ENCODE data around the gene SCFD2. TPM values are rescaled to one million over a fixed set of nuclear protein-coding genes. Genes with fewer than 3 reads are reported as not detected.
"Not testable (repeated sequence)": the region's sequence is repeated elsewhere in the genome, so short reads cannot be mapped to it uniquely, and the experiment has no call there.

Gene SCFD2
- 10 to 100 TPM; 19.3 to 26.7 TPM for total RNA-seq
- total RNA-seq: 19.8 to 25.0 reads per million in 2 donors

- peak; percentile 85 to 93 (median 92) for DNase-seq
Observed at GRCh38 chr4:53365486-53366300, at the start of gene SCFD2. TSS of gene SCFD2 (minus strand) at chr4:53366061.

GRCh38 chr4:53409479-53409878, 43.6 kb upstream of the SCFD2 start:
- H3K9me3 ChIP-seq (ENCODE audit: control insufficient read depth, low read length, poor library complexity, severe bottlenecking); H3K27me3 Mint-ChIP-seq; ATAC-seq; DNase-seq; H3K36me3 Mint-ChIP-seq (ENCODE audit: low read depth); H3K4me3 Mint-ChIP-seq: not testable (repeated sequence)
- peak overlapping the region; percentile 59 for H3K27ac Mint-ChIP-seq
- H3K4me1 Mint-ChIP-seq: peaks cover 35% of the 10 kb centered on the region

More at GRCh38 chr4:53365486-53366300, at the start of gene SCFD2:
- H3K9me3 ChIP-seq (ENCODE audit: control insufficient read depth, low read length, poor library complexity, severe bottlenecking): no peaks in the 10 kb centered on the region
- Mint-ChIP-seq H3K27me3 (peaks cover 11% of the 10 kb centered on the region), H3K4me3 (peak within 1 kb of the TSS; percentile 98), H3K4me1 (peaks cover 35% of the 10 kb centered on the region), H3K36me3 (ENCODE audit: low read depth) (peaks cover 12% of the 10 kb centered on the region), H3K27ac (peak within 1 kb of the TSS; percentile 98)
- ATAC-seq: peak; percentile 98

- Mint-ChIP-seq H3K36me3 (ENCODE audit: low read depth) (peaks cover 3% of the 10 kb centered on the region), H3K27me3 (peaks cover 4% of the 10 kb centered on the region), H3K4me3 (peak overlapping the region; percentile 33), H3K4me1 (peaks cover 28% of the 10 kb centered on the region), H3K27ac (no peak overlapping the region)
- no peak for ATAC-seq
- DNase-seq: no peak
- H3K9me3 ChIP-seq (ENCODE audit: control insufficient read depth, low read length, poor library complexity, severe bottlenecking): no peaks in the 10 kb centered on the region
Observed at GRCh38 chr4:53380221-53380620, 14.4 kb upstream of the SCFD2 start.

- ATAC-seq: no peak
- no peak for DNase-seq
- peaks cover 28% of the 10 kb centered on the region for H3K4me1 Mint-ChIP-seq
- H3K27me3 Mint-ChIP-seq: peaks cover 8% of the 10 kb centered on the region
- H3K36me3 Mint-ChIP-seq (ENCODE audit: low read depth): peaks cover 6% of the 10 kb centered on the region
- no peaks in the 10 kb centered on the region for H3K9me3 ChIP-seq (ENCODE audit: control insufficient read depth, low read length, poor library complexity, severe bottlenecking)
- peak overlapping the region; percentile 98 for H3K4me3 Mint-ChIP-seq
- peak overlapping the region; percentile 99 for H3K27ac Mint-ChIP-seq
Observed at GRCh38 chr4:53378171-53378482, 12.3 kb upstream of the SCFD2 start.

GRCh38 chr4:53377319-53378170, 11.7 kb upstream of the SCFD2 start, which contains the start of gene FIP1L1:
TSS of gene FIP1L1 (plus strand) at chr4:53377641. CDS start at chr4:53377839, 198 bp downstream.
- no peaks in the 10 kb centered on the region for H3K9me3 ChIP-seq (ENCODE audit: control insufficient read depth, low read length, poor library complexity, severe bottlenecking)
- peaks cover 28% of the 10 kb centered on the region for H3K4me1 Mint-ChIP-seq
- ATAC-seq (peak; percentile 95), DNase-seq (peak; percentile 95 to 97 (median 97))
- H3K4me3 Mint-ChIP-seq: peak within 1 kb of the TSS; percentile 98
- peak within 1 kb of the TSS; percentile 99 for H3K27ac Mint-ChIP-seq
- peaks cover 11% of the 10 kb centered on the region for H3K27me3 Mint-ChIP-seq
- peaks cover 6% of the 10 kb centered on the region for H3K36me3 Mint-ChIP-seq (ENCODE audit: low read depth)

GRCh38 chr4:53376900-53377299, 11.0 kb upstream of the SCFD2 start:
- DNase-seq (no peak), ATAC-seq (no peak)
- H3K4me1 Mint-ChIP-seq: peaks cover 28% of the 10 kb centered on the region
- H3K27me3 Mint-ChIP-seq: peaks cover 17% of the 10 kb centered on the region
- peaks cover 8% of the 10 kb centered on the region for H3K36me3 Mint-ChIP-seq (ENCODE audit: low read depth)
- H3K4me3 Mint-ChIP-seq: peak overlapping the region; percentile 98
- H3K9me3 ChIP-seq (ENCODE audit: control insufficient read depth, low read length, poor library complexity, severe bottlenecking): peaks cover 2% of the 10 kb centered on the region
- peak overlapping the region; percentile 99 for H3K27ac Mint-ChIP-seq

GRCh38 chr4:53374777-53375258, 9.0 kb upstream of the SCFD2 start:
- Mint-ChIP-seq H3K36me3 (ENCODE audit: low read depth) (peaks cover 11% of the 10 kb centered on the region), H3K27ac (no peak overlapping the region), H3K4me1 (peaks cover 26% of the 10 kb centered on the region), H3K27me3 (peaks cover 24% of the 10 kb centered on the region), H3K4me3 (no peak overlapping the region)
- DNase-seq: no peak
- peaks cover 2% of the 10 kb centered on the region for H3K9me3 ChIP-seq (ENCODE audit: control insufficient read depth, low read length, poor library complexity, severe bottlenecking)
- no peak for ATAC-seq

- Mint-ChIP-seq H3K4me1 (peaks cover 9% of the 10 kb centered on the region), H3K27me3 (peaks cover 27% of the 10 kb centered on the region), H3K4me3 (no peak overlapping the region), H3K27ac (no peak overlapping the region), H3K36me3 (ENCODE audit: low read depth) (peaks cover 10% of the 10 kb centered on the region)
- peaks cover 2% of the 10 kb centered on the region for H3K9me3 ChIP-seq (ENCODE audit: control insufficient read depth, low read length, poor library complexity, severe bottlenecking)
- ATAC-seq (no peak), DNase-seq (no peak)
Observed at GRCh38 chr4:53371843-53372521, 6.1 kb upstream of the SCFD2 start.

GRCh38 chr4:53371049-53371448, 5.2 kb upstream of the SCFD2 start:
- Mint-ChIP-seq H3K36me3 (ENCODE audit: low read depth) (peaks cover 16% of the 10 kb centered on the region), H3K4me3 (no peak overlapping the region), H3K27me3 (peaks cover 27% of the 10 kb centered on the region), H3K27ac (no peak overlapping the region), H3K4me1 (peaks cover 12% of the 10 kb centered on the region)
- DNase-seq (no peak), ATAC-seq (no peak)
- H3K9me3 ChIP-seq (ENCODE audit: control insufficient read depth, low read length, poor library complexity, severe bottlenecking): peaks cover 2% of the 10 kb centered on the region

GRCh38 chr4:53367721-53368120, 1.9 kb upstream of the SCFD2 start:
- no peak overlapping the region for H3K27ac Mint-ChIP-seq
- no peak overlapping the region for H3K4me3 Mint-ChIP-seq
- no peak for DNase-seq
- peaks cover 21% of the 10 kb centered on the region for H3K4me1 Mint-ChIP-seq
- peaks cover 13% of the 10 kb centered on the region for H3K36me3 Mint-ChIP-seq (ENCODE audit: low read depth)
- H3K9me3 ChIP-seq (ENCODE audit: control insufficient read depth, low read length, poor library complexity, severe bottlenecking): peaks cover 2% of the 10 kb centered on the region
- peaks cover 21% of the 10 kb centered on the region for H3K27me3 Mint-ChIP-seq
- no peak for ATAC-seq

GRCh38 chr4:53366301-53366716, 448 bp upstream of the SCFD2 start:
- H3K4me3 Mint-ChIP-seq: peak overlapping the region; percentile 98
- H3K27ac Mint-ChIP-seq: peak overlapping the region; percentile 98
- DNase-seq (no peak), ATAC-seq (peak; percentile 20)
- H3K27me3 Mint-ChIP-seq: peaks cover 11% of the 10 kb centered on the region
- H3K4me1 Mint-ChIP-seq: peaks cover 31% of the 10 kb centered on the region
- peaks cover 12% of the 10 kb centered on the region for H3K36me3 Mint-ChIP-seq (ENCODE audit: low read depth)
- no peaks in the 10 kb centered on the region for H3K9me3 ChIP-seq (ENCODE audit: control insufficient read depth, low read length, poor library complexity, severe bottlenecking)

GRCh38 chr4:53365121-53365485, 758 bp downstream of the SCFD2 start:
- H3K36me3 Mint-ChIP-seq (ENCODE audit: low read depth): peaks cover 12% of the 10 kb centered on the region
- peaks cover 11% of the 10 kb centered on the region for H3K27me3 Mint-ChIP-seq
- peak overlapping the region; percentile 98 for H3K27ac Mint-ChIP-seq
- peaks cover 38% of the 10 kb centered on the region for H3K4me1 Mint-ChIP-seq
- DNase-seq: no peak
- H3K9me3 ChIP-seq (ENCODE audit: control insufficient read depth, low read length, poor library complexity, severe bottlenecking): no peaks in the 10 kb centered on the region
- peak overlapping the region; percentile 98 for H3K4me3 Mint-ChIP-seq
- no peak for ATAC-seq

GRCh38 chr4:53364624-53365023, 1.2 kb downstream of the SCFD2 start:
- Mint-ChIP-seq H3K4me1 (peaks cover 38% of the 10 kb centered on the region), H3K4me3 (peak overlapping the region; percentile 98), H3K27me3 (peaks cover 6% of the 10 kb centered on the region), H3K36me3 (ENCODE audit: low read depth) (peaks cover 8% of the 10 kb centered on the region), H3K27ac (peak overlapping the region; percentile 98)
- no peaks in the 10 kb centered on the region for H3K9me3 ChIP-seq (ENCODE audit: control insufficient read depth, low read length, poor library complexity, severe bottlenecking)
- DNase-seq (no peak), ATAC-seq (no peak)

All from T-helper 17 cell (primary cell).